ENCODE results near the gene ADAP1.
A peak's percentile ranks its signal among the peaks of the same experiment; 100 is the strongest.
"Not testable (repeated sequence)": the region's sequence is repeated elsewhere in the genome, so short reads cannot be mapped to it uniquely, and the experiment has no call there.

The ADAP1 gene

DNA sequence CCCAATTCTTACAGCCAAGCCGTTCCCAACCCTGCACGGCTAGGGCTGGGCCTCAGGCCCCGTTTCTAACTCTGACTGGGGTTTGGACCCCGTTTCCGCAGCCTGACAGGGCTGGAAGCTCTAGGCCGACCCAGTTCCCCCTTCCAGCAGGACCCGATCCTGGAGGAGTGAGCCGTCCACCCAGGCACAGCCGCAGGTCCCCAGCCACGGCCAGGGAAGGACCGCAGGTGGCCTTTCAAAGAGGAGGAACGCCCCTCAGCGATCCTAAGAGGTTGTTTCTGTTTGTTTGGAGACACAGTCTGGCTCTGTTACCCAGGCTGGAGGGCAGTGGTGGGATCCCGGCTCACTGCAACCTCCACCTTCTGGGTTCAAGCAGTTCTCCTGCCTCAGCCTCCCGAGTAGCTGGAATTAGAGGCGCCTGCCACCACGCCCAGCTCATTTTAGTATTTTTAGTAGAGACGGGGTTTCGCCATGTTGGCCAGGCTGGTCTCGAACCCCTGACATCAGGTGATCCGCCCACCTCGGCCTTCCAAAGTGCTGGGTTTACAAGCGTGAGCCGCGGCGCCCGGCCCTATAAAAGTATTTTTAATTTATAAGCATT, 78.9 kb downstream of the ADAP1 start:
- no peak for DNase-seq

DNA sequence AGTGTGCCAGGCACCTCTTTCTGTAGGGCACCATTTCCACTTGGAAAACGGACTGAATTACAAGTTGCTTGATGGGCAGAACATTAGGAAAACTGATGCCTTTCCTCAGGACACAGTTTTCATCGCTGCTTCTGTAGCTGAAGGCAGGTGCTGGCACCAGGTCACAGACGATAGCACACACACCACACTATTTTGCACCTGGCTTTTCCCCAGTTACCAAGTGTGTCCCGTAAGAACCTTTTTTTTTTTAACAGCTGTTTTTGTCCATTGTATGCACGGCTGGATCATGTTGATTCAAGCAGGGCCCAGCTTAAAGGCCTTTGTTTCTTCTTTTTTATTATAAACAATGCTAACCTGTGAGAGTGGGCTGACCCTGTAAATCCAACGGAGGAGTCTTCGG, 79.4 kb downstream of the ADAP1 start:
- no peak for DNase-seq

DNA sequence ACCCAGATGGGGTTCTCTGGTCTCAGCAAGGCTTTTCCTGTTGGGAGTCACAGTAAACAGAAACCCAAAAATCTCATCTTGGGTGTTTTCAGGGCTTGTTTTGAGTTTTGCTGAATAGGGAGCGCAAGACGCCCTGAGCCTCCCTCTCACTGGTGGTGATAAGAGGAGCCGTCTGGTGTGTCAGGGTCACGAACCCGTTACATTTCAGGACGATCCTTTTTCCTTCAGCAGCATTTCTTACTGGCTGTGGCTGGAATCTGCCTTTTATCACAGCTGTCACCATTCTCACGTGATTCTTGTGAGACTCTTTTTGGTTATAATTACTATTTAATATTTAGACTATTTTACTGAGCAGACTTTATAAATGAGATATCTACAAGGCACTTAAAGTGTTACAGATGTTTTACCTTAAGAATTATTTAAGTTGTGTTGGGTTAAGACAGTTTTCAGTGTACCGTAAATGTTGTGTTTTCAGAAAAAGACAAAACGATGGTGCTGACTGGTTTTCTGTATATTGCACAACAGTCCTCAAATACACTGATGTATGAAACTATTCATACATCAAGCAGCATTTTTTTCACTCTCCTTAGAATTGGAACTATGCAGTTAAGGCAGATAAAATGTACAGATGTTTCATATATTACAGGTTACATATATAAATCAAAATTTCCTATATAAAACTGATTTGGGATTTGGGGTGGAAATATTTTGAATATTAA, 80.3 kb downstream of the ADAP1 start:
- DNase-seq, result no peak

DNA sequence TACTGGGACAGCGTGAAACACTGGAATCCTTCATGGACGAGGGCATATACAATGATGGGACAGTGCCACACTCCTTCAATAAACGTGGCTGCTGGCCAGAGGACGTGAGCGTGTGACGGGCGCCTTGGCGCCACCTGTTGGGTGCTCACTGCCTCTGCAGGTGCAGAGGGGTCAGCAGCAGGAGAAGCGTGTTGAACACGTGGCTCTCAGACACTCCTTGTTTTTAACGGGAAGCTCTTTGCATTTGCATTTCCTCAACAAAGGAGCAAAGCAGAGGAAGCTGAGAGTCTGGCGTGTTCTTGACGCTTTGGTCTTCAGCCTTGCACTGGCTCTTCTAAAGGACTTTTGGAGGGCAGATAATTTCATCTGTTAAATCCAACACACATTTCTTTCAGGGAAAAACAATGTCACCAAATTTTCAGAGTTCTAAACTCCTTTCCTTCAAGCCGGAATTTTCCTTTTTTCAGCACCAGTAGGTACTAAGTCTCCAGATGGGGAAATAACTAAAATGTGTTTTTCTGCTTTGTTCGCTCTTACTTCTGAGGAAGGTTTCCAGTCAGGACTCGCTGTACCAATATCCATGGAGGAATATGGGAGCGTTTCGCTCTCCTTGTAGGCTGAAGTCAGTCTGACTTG, 81.0 kb downstream of the ADAP1 start:
- peak; percentile 42 for DNase-seq

DNA sequence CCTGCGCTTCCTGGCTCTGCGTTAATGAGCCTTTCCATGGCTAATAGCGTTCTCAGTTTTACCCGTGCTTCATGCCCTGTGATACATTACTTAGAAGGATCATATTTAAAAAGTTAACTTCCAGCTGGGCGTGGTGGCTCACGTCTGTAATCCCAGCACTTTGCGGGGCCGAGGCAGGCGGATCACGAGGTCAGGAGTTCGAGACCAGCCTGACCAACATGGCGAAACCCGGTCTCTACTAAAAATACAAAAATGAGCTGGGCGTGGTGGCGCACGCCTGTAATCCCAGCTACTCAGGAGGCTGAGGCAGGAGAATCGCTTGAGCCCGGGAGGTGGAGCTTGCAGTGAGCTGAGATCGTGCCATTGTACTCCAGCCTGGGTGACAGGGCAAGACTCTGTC, 81.8 kb downstream of the ADAP1 start:
- not testable (repeated sequence) for DNase-seq

DNA sequence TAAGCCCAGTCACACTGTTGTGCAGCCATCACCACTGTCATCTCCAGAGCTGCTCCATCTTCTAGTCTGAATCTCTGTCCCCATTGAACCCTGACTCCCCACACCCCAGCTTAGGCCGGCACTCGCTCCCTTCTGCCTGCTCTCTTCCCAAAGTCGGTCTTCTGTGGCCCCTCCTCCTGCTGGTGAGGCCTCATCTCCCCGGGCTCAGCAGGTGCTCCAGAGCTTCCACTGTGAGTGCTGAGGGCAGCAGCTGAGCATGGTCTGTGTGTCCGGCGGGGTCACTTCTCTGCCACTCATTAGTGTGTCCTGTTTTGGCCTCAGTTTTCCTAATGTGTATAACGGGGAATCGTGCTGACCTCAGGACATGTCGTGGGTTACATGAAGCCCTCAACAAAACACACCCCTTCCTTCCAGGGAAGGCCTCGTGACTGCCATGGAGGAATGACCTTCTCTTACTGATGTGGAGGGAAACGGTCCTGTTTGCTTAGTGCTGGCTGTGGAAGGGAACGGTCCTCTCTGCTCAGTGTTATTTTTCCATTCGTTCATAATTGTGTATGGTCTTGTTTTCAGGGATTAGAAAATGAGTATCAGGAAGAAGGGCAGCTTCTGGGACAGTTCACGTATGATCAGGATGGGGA, 82.5 kb downstream of the ADAP1 start:
- DNase-seq, result no peak

DNA sequence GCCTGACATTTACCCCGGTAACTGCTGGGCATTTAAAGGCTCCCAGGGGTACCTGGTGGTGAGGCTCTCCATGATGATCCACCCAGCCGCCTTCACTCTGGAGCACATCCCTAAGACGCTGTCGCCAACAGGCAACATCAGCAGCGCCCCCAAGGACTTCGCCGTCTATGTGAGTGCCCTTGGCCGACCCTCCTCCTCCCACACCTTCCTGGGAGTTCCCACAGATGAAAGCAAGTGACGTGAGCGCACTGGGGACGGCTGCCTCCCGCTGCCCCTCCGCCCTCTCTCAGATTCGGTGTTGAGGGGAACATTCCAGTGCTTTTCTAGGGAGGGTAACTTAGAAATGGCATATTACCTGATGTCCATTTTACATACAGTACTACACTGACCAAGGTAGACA, 85.1 kb downstream of the ADAP1 start:
- no peak for DNase-seq

DNA sequence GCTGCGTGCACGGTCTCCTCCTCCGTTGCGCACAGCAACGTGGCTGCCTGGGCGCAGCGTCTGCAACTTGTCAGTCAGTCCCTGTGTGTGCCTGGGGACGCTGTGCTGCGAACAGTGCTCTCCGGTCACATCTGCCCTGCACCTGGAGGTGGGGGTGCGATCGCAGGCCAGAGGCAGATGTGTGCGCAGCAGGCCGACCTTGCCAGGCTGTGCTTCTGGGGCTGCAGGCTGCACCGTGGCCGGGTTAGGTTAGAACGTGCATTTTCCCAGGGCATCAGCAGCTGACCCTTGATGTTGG, 86.3 kb downstream of the ADAP1 start:
- no peak for DNase-seq

DNA sequence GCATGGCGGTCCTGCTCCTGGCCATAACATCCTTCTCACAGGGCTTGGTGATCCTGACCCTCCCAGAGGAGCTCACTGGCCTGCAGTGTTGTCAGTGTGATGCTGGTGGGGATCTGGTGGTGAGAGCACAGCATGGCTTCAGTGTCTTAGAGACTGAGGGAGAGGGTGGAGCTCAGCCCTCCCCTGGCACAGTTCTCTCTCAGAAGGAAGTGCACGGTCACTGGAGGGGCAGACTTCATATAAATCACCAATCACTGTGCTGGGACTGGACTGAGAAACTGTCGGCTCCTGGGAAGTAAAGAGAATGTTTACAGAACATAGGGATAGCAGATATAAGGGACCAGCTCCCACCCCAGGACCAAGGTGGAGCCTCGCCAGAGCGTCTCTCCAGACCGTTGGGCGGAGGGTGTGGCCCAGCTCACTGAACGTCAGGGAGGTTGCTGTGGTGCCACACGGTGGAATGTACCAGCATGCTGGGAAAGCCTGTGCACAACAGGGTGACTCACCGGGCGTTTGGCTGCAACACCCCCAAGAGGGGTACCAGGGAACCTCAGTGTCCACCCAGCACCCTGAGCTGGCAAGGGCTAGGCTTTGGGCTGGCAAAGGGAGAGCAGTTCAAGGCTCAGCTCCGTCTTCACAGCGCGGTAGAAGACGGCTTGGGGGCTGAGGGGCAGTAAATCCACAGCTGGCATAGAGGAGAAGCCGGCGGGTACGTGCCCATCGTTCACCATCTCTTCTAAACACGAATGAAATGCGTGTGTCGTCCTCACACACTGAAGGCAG, 86.9 kb downstream of the ADAP1 start:
- DNase-seq, result no peak

DNA sequence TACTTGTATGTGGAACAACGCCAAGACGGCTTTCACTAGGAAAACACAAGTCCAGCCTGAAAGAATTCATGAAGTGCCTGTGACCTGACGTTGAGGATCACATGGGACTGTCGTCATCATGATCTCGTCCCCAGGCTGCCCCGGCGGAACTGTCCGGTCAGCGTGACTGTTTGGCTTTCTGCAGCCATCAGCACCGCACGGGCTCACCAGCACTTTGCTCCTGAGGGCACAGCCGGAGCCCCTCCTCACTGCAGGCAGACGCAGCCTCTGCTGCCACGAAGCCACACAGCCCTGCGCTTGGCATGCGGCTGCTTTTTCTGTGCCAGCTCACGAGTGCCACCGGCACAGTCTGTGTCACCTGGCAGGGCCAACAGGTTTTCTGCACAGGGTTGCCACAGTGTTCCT, 87.5 kb downstream of the ADAP1 start:
- no peak for DNase-seq

DNA sequence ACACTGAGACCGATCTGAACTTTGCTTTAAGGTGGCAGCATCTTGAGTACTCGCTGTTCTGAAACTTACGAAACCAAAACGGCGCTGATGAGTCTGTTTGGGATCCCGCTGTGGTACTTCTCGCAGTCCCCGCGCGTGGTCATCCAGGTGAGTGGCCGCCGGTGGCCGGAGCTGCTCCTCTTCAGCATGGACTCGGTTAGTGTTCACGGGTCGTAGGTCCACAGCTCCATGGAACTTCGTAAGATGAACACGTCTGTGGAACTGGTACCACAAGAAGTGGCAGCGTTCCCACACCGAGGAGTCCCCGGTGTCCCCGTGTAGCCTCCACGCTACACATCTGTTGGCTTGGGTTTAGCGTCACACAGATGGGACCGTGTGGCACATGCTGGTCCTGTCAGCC, 88.6 kb downstream of the ADAP1 start:
- DNase-seq, result no peak

DNA sequence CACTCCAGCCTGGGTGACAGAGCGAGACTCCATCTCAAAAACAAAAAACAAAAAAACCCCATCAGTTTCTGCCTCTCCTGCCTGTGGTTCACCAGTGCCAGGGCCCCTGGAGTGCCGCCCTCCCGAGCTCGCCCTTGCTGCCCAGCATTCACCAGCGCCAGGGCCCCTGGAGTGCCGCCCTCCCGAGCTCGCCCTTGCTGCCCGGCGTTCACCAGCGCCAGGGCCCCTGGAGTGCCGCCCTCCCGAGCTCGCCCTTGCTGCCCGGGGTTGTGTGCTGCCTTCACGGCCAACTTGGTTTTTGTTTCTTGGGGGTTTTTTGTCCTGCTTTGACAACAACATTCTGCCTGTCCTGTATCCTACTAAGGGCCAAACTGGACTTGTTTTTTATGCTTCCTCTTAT, 91.4 kb downstream of the ADAP1 start:
- DNase-seq, result no peak

DNA sequence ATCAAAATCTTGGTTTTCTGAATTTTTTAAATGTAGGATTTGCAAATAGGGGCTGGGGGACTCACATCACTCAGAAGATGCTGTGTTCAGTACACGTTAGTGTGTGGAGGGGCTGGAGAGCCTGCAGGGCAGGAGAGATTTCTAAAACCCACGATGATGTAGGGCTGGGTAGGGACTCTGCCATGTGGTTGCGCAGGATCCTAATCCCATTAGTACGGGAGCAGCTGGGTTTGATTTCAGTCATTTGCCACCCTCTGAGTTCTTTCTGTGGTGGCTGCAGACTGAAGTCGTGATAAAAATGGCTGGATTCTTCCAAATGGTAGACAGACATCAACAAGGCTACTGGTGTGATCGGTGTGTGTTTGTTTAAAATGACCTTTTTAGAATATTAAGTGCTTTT, 92.3 kb downstream of the ADAP1 start:
- DNase-seq, result no peak

DNA sequence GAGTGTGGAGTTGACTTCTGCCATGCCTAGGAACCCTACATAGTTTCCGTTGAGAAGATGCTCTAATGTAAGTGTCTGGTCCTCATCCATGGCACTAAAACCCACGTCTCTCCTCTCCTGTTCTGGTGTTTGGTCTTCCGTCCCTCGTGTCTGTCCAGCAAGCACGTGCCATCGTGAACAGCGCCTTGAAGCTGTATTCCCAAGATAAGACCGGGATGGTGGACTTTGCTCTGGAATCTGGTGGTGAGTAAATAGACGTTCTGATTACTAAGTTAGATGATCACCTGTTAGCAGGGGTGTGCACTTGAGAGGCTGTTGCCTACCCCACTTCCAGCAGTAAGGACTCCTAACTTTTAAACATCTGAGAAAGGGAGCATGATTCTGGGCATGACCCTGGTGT, 93.3 kb downstream of the ADAP1 start:
- no peak for DNase-seq

DNA sequence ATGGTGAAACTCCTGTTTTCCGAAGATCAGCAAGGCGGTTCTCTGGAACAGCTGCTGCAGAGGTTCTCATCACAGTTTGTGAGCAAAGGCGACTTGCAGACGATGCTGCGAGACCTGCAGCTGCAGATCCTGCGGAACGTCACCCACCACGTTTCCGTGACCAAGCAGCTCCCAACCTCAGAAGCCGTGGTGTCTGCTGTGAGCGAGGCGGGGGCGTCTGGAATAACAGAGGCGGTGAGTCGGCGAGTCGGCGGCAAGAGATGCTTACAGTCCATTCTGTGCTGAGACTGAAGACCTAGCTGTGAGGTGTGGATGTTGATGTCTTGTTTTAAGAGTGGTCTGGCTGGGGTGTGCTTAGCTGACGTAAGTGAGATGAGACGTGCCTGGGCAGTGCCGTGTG, 94.3 kb downstream of the ADAP1 start:
- no peak for DNase-seq

DNA sequence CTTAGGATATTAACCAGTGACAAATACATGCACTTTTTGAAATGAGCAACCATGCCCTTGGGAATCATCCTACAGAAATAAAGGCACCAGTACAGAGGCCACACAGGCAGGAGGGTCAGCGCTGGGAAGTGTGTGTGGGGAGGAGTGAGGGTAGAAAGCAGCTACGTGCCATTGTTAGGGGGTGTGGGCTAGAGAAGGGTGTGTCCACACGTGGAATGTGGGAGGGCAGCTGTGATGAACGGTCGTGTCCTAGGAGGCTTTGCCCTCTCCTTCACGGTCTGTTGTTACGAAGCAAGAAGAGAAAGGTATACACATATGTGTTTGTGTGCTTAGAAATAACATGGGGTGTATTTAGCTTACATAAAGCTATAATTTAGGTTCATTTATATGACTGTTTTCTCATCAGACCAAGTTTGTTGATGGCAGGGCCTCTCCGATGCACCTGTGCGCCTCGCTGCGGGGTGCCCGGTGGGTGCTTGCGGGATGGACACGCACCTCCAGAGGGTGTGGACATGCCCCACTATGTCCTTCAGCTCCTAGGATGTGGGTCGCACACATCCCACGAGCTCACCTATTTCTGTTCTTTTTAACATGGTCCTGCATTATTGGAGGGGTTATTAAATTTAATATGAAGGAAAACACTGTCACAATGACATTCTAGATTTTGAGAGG, 95.0 kb downstream of the ADAP1 start:
- no peak for DNase-seq

DNA sequence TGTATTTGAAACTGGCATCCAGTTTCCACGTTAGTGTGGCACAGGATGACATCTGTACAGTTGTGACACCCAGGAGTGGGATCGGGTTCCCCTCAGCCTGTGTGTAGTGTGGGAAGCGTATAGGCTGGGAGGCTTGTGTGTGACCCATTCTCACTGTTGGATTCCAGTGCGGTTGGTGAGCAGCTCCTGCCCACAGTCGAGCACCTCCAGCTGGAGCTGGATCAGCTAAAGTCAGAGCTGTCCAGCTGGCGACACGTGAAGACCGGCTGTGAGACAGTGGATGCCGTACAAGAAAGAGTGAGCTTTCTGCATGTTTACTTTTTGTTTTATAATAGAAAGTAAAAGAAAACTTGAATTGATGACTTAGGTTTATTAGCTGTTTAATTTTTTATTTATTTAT, 96.8 kb downstream of the ADAP1 start:
- DNase-seq, result no peak

DNA sequence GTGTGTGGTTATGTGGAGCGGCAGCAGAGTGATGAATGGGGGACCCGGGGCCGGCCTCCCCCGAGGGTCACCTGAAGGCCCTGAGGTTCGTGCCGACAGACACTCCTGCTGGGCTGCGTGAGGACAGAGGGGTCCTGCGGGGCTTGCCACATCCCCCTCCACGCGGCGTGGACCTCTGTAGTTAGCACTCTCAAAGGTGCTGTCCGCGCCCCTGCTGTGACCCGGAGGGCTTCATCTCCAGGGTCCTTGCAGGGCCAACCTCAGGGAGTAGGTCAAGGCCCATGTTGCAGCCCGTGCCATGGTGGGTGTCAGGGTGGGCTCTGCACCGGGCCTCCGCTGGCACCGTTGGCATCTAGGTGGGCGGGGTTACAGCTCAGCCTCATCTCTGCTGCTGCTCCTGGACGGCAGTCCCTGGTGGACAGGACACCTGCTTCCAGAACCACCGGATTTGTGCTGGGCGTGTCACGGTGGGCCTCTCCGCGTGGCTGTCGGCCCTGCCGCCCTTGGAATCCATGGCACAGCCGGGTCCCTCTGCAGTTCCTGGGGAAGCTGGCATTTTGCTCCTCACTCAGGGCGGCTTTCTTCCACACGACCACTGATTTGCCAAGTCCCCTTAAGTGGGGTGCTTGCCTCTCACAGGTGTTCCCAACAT, 97.9 kb downstream of the ADAP1 start:
- no peak for DNase-seq

DNA sequence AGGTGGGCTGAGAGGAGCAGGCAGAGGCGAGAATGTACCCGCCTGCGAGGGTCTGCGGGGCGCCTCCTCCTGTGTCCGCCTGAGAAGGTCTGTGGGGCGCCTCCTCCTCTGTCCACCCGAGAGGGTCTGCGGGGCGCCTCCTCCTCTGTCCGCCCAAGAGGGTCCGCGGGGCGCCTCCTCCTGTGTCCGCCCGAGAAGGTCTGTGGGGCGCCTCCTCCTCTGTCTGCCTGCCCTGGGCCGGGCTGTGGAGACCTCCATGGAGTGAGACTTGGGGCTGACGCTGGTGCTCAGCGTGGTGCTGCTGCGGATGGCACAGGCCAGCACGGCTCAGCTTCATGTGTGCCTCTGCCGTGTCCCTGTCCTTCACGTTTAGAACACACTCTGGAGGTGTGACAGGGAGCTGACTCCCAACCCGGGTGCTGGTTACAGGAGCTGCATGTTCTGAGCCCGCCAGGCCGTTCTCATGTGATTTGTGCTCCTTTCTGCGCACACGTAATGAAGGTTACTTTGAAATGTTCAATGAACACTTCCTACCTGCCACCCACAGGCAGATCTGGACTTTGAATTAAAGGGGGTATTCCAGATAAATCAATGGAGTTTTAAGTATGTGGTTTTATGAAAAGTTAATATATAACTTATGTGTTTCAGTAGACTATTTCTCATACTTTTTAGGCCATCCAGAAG, 98.7 kb downstream of the ADAP1 start:
- DNase-seq, result no peak

DNA sequence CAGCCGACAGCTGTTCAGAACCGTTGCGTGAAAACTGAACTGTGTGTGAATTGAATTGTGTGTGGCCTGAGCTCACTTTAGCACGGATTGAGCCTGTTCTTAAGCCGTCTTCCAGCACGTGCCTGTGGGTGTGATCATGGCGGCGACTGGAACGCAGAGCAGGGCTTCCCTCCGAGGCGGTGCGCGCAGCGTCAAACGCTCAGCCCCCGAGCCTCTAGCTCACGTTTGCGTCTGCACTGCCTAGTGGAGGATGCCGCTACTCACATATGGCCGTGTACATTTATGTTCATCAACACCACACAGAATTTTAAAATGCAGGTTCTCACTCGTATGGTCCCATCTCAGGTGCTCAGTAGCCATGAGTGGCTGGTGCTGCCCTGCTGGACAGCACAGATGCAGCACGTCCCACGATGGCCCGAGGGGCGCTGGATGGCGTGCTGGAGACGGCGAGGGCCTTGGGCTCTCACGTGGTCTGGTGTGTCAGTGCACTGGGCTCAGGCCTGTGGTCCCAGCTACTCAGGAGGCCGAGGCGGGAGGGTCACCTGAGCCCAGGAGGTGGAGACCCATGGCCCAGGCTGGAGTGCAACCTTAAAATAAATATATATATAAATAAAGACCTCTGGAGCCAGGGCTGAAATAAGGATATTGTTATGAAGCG, 100.2 kb downstream of the ADAP1 start:
- no peak for DNase-seq
